Ovary (tissue), 9 donors: ENCODE data around the gene PANK2. TPM values are rescaled to one million over a fixed set of nuclear protein-coding genes. Genes with fewer than 3 reads are reported as not detected.
"Not testable (repeated sequence)": the region's sequence is repeated elsewhere in the genome, so short reads cannot be mapped to it uniquely, and the experiment has no call there.

Source experiments
- DNase-seq, 5 donors: peaks; one replicate each; pipeline ENCODE4 v3.0.0-alpha.2; 2019 to 2020
- H3K27ac ChIP-seq, 2 donors: fragments of 200-600 bp; one replicate each; pipeline versions ENCODE4 v1.5.1 to v1.8.0; 2019 to 2022
- H3K27me3 ChIP-seq: fragments of 200-600 bp; one replicate; pipeline ENCODE4 v1.8.0; 2022
- H3K36me3 ChIP-seq: fragments of 200-600 bp; sonication (generic); one replicate; pipeline ENCODE4 v1.5.1; 2019
- H3K4me1 ChIP-seq: one replicate; pipeline ENCODE4 v1.8.1; 2013; ENCODE audit warnings: mild to moderate bottlenecking, moderate library complexity; ENCODE audit not compliant: insufficient read depth
- H3K4me3 ChIP-seq: fragments of 200-600 bp; sonication (generic); one replicate; pipeline ENCODE4 v1.5.1; 2017
- H3K9me3 ChIP-seq, 2 donors: fragments of 200-600 bp in 1 of 2; sonication (generic) in 1 of 2; one replicate each; pipeline versions ENCODE4 v1.5.1 to v1.8.1; 2013 to 2019; ENCODE audit warnings: mild to moderate bottlenecking in 1 of 2, moderate library complexity in 1 of 2
- EP300 ChIP-seq: sonication (generic); formaldehyde crosslinking; IDR thresholded peaks from one replicate; pipeline ENCODE4 v1.6.1; 2017; ENCODE audit warnings: antibody characterized with exemption
- POLR2A ChIP-seq: fragments of 450-650 bp; IDR thresholded peaks from one replicate; pipeline ENCODE4 v1.6.1; 2017; ENCODE audit warnings: antibody characterized with exemption, mild to moderate bottlenecking, moderate library complexity
- WGBS, 3 donors: extraction: QIAGEN DNeasy Blood & Tissue Kit in 1 of 3; methylation state at CpG; one replicate each; pipeline versions ENCODE4 v1.1.5 to v1.1.7; 2013 to 2017; 5-methylcytosine and 5-hydroxymethylcytosine counted together
- intact Hi-C, 4 donors: fragments of 100-400 bp; cut with DNase I; formaldehyde crosslinking; loops; one replicate each; pipeline versions ENCODE4 v1.11.0 to v1.15.1; 2022 to 2023
- polyA plus RNA-seq, 2 donors: library from polyadenylated mRNA; stranded (reverse); fragments of 200-250 nt in 1 of 2; fragments of 350-450 nt in 1 of 2; fragmentation: Illumina TruSeq in 1 of 2; extraction: RNeasy Lipid Tissue Mini Kit (QIAGEN cat#74804) in 1 of 2; gene quantifications; one replicate each; pipeline ENCODE4 v1.2.3, GENCODE V29; 2013 to 2014
- total RNA-seq, 7 donors: library from RNA; depleted of rRNA in 2 of 7; stranded (reverse); fragments of >200 nt in 2 of 7; fragmentation: NEBNext Ultra II Directional in 3 of 7; extraction: Animal tissue kit (Norgen Biotek cat#: 25700) in 3 of 7; gene quantifications; one replicate each; pipeline versions ENCODE4 v1.1.0 to v1.2.4, GENCODE V29; 2016 to 2023
- TF ChIP-seq, protein P1 (sequence below), 3 donors: fragments of 450-650 bp in 2 of 3; fragments of 200-600 bp in 1 of 3; IDR thresholded peaks; one replicate each; pipeline versions ENCODE4 v1.5.1 to v1.8.0; 2016 to 2022; ENCODE audit warnings: antibody characterized with exemption in 3 of 3, mild to moderate bottlenecking in 1 of 3
- donor health status: DM: no; HTN: no; CAD: no; lungs with moderate emphysema.
- donor health status: DM: no; HTN: no; CAD: no.
- donor health status: Bipolar disorder and iron deficiency.
- donor health status: DM: yes; HTN: yes; CAD: no.
- donor health status: DM: no; HTN: no; CAD: no.
- donor health status: DM: yes; HTN: yes; CAD: no.

The PANK2 gene
- total and polyA plus RNA-seq, 9 donors: 20.0 to 39.5 (median 33.9) TPM

DNA sequence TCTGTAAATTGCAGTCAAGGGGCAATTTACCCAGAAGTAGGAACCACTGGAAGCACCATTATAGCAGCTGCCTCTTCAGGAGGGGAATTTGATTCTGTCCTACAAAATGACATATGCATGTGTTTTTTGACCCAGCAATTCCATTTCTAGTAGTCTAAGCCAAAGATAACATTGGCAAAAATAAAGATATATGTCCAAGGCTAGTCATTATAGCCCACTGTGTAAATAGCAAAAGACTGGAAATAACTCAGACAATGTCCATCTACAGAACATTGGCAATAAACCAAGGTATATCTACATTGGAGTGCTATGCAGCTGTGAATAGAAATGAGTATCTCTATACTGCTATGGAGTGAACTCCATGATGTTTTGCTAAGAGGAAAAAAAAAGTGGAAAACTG is 12.5 kb upstream of the PANK2 start:
- Histone ChIP-seq H3K36me3 (no peaks in the 10 kb centered on the region), H3K27ac (no peak overlapping the region), H3K9me3 (no peaks in the 10 kb centered on the region), H3K27me3 (no peaks in the 10 kb centered on the region), H3K4me1 (no peaks in the 10 kb centered on the region), H3K4me3 (no peak overlapping the region)
- TF ChIP-seq EP300 (no peak), POLR2A (no peak)
- TF ChIP-seq, protein P1, sequence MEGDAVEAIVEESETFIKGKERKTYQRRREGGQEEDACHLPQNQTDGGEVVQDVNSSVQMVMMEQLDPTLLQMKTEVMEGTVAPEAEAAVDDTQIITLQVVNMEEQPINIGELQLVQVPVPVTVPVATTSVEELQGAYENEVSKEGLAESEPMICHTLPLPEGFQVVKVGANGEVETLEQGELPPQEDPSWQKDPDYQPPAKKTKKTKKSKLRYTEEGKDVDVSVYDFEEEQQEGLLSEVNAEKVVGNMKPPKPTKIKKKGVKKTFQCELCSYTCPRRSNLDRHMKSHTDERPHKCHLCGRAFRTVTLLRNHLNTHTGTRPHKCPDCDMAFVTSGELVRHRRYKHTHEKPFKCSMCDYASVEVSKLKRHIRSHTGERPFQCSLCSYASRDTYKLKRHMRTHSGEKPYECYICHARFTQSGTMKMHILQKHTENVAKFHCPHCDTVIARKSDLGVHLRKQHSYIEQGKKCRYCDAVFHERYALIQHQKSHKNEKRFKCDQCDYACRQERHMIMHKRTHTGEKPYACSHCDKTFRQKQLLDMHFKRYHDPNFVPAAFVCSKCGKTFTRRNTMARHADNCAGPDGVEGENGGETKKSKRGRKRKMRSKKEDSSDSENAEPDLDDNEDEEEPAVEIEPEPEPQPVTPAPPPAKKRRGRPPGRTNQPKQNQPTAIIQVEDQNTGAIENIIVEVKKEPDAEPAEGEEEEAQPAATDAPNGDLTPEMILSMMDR (IDR thresholded peaks at IDR 0.05): no peak
- no peak for DNase-seq
- intact Hi-C loops: no loop called here

DNA sequence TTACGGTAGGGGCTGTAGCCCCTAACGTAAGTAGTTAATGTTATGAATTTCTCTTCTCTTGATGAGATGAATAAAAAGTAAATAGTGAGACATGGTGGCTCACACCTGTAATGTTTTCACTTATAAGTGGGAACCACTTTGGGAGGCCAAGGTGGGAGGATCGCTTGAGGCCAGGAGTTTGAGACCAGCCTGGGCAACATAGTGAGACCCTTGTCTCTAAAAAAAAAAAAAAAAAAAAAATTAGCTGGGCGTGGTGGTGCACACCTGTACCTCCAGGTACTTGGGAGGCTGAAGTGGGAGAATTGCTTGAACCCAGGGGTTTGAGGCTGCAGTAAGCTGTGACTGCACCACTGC is 10.3 kb upstream of the PANK2 start:
- H3K4me1 ChIP-seq, H3K4me3 ChIP-seq, H3K36me3 ChIP-seq, DNase-seq, intact Hi-C loops, H3K27ac ChIP-seq, H3K27me3 ChIP-seq, H3K9me3 ChIP-seq: not testable (repeated sequence)
- 90 to 96% (median 94%) methylated on average over 4 of the region's 4 CpGs for WGBS, 3 donors

DNA sequence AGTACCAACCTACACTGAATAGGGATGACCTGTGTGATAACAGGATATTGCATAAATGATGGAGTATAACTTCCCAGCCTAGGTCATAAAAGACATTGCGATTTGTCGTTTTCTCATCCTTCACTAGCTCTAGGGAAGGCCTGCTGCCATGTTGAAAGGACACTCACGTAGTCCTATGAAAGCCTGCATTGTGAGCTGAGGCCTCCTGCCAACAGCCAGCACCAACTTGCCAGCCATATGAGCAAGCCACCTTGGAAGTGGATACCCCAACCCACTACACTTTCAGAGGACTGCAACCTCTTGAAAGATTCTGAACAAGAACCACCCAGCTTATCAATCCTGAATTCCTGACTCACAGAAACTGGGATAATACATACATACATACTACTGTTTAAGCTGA is 3.5 kb upstream of the PANK2 start:
- H3K9me3 ChIP-seq: no peaks in the 10 kb centered on the region
- peaks cover 2% of the 10 kb centered on the region for H3K4me1 ChIP-seq
- intact Hi-C loops: loop anchor here in 2 of 4 donors (10.0 kb wide), 2 partner anchors 179 to 199 kb away; no protein-coding TSS in a partner anchor
- peak in 1 of 5 donors; percentile 15 for DNase-seq
- no peaks in the 10 kb centered on the region for H3K36me3 ChIP-seq
- 93 to 100% (median 95%) methylated on average over 3 of the region's 3 CpGs for WGBS, 3 donors
- H3K4me3 ChIP-seq: no peak overlapping the region
- TF ChIP-seq EP300 (no peak), POLR2A (no peak)
- H3K27ac ChIP-seq: no peak overlapping the region
- H3K27me3 ChIP-seq: no peaks in the 10 kb centered on the region

DNA sequence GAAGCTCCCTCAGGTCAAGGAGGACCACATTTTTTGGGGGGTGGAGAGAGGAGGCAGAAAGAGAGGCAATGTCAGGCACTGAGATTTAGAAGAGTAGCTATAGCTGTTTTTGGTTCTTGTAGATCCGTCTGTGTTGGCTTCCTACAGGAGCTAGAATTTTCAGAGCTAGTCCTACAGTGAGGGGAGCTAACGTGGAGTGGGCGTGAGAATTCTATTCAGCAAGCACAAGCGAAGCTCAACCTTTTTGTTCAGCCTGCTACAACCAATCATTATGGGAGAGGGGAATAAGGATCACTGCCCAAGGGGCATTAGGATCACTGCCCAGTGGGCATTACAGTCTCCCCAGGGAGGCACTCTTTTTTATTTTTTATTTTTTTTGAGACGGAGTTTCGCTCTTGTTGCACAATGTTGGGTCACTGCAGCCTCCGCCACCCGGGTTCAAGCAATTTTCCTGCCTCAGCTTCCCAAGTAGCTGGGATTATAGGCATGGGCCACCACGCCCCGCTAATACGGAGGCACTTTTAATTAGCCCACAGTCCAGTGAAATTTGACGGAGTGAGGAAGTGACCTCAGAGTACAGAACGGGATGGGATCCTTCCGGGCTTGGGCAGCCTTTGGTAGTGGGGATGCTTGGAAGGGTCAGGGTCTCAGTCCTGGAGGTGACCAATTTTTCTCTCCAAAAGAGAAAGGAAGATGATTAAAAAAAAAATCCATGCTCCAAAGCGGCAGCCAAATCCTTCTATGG is 1.1 kb upstream of the PANK2 start:
- peaks cover 8% of the 10 kb centered on the region for H3K4me1 ChIP-seq
- TF ChIP-seq, protein P1 (IDR thresholded peaks at IDR 0.05): no peak
- no peak for TF ChIP-seq EP300
- TF ChIP-seq POLR2A: no peak
- 9 to 13% (median 11%) methylated on average over 15 of the region's 15 CpGs for WGBS, 3 donors
- peak in 3 of 5 donors; percentile 34 to 47 (median 39) for DNase-seq
- intact Hi-C loops: loop anchor here in 3 of 4 donors (2.0 to 10.0 kb wide), 3 partner anchors 177 to 197 kb away; no protein-coding TSS in a partner anchor
- H3K4me3 ChIP-seq: peak overlapping the region; percentile 93
- H3K27ac ChIP-seq: peak overlapping the region; percentile 69 to 86
- H3K27me3 ChIP-seq: no peaks in the 10 kb centered on the region
- H3K36me3 ChIP-seq: no peaks in the 10 kb centered on the region
- no peaks in the 10 kb centered on the region for H3K9me3 ChIP-seq

DNA sequence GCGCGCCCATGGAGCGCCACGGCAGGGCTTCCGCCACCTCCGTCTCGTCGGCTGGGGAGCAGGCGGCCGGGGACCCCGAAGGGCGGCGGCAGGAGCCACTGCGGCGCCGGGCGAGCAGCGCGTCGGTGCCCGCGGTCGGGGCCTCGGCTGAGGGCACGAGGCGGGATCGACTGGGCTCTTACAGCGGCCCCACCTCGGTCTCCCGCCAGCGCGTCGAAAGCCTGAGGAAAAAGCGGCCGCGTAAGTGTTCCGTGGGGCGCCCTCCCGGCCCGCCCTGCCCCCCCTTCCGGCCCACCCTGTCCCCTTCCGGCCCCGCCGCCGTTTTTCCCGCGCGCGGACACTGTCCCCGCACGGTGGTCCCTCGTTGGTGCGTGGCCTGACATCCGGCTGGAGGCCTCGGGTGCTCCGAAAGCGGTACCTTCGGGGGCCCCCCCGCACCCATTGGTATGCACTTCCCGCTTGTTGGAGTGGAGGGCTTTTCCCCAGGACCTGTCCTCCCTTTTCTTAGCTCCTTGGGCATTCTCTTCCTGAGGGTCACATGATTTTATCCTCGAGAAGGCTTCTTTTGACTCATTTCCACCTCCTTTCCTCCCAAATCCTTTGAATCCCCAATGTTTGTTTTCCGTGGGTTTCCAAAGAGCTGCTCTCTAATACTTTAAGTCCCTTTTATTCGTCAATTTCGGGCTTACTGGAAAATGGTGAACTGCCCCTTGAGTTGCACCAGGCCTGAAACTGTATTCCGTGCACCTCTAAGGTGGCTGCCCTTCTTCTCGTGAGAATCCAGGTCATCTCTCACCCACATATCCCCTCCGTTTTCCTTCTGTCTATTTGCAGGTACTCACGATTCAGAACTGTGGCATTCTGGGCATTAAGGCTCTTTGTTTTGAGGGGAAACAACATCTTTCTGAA is 556 bp downstream of the PANK2 start:
- WGBS, 3 donors: 0 to 1% (median 0%) methylated on average over 32 to 68 of the region's 68 CpGs
- DNase-seq: peak; percentile 35 to 68 (median 62)
- TF ChIP-seq, protein P1 (IDR thresholded peaks at IDR 0.05): peak in 1 of 3 donors; percentile 2
- no peak for TF ChIP-seq EP300
- H3K9me3 ChIP-seq: no peaks in the 10 kb centered on the region
- H3K27me3 ChIP-seq: no peaks in the 10 kb centered on the region
- intact Hi-C loops: loop anchor here in 3 of 4 donors (1.0 to 10.0 kb wide), 4 partner anchors 126 to 195 kb away; partner anchors contain the start of gene RNF24 (in 1 of the 3)
- H3K27ac ChIP-seq: peak overlapping the region; percentile 86 to 92
- H3K36me3 ChIP-seq: no peaks in the 10 kb centered on the region
- peak overlapping the region; percentile 93 for H3K4me3 ChIP-seq
- peaks cover 13% of the 10 kb centered on the region for H3K4me1 ChIP-seq
